GM23338 (cell line): ENCODE data around the gene DGKE. TPM values are rescaled to one million over a fixed set of nuclear protein-coding genes. Genes with fewer than 3 reads are reported as not detected.

ENCODE experiments used
- ATAC-seq: fragments of 200-7000 bp; cut with Tn5 transposase; 3 replicates; pipeline ENCODE4 v1.9.1; 2020
- DNase-seq: peaks from one replicate; pipeline ENCODE4 v3.0.0-alpha.2; 2015; ENCODE audit warnings: low spot score
- H2AFZ ChIP-seq: fragments of 200-600 bp; sonication (generic); 2 replicates; pipeline ENCODE4 v1.8.0; 2016; ENCODE audit warnings: antibody characterized with exemption, mild to moderate bottlenecking, moderate library complexity
- H3F3A ChIP-seq: fragments of 200-600 bp; sonication (generic); replicated peaks from 2 replicates; pipeline ENCODE4 v1.8.0; 2017; ENCODE audit warnings: antibody characterized with exemption, mixed run types, low read depth
- H3K27ac ChIP-seq: fragments of 200-600 bp; sonication (generic); 2 replicates; pipeline ENCODE4 v1.6.1; 2016; ENCODE audit warnings: low read depth
- H3K27me3 ChIP-seq: fragments of 200-600 bp; sonication (generic); 2 replicates; pipeline ENCODE4 v1.8.0; 2016; ENCODE audit warnings: mild to moderate bottlenecking, mixed run types, moderate library complexity; ENCODE audit not compliant: insufficient read depth
- H3K36me3 ChIP-seq: fragments of 200-600 bp; sonication (generic); 2 replicates; pipeline ENCODE4 v1.8.0; 2016; ENCODE audit warnings: mild to moderate bottlenecking; ENCODE audit not compliant: insufficient read depth
- H3K4me1 ChIP-seq: fragments of 200-600 bp; sonication (generic); 2 replicates; pipeline ENCODE4 v1.8.0; 2016; ENCODE audit warnings: mild to moderate bottlenecking, moderate library complexity; ENCODE audit not compliant: insufficient read depth
- H3K4me2 ChIP-seq: fragments of 200-600 bp; sonication (generic); 2 replicates; pipeline ENCODE4 v1.7.1; 2017; ENCODE audit warnings: mixed run types
- H3K4me3 ChIP-seq: fragments of 200-600 bp; sonication (generic); 2 replicates; pipeline ENCODE4 v1.6.1; 2016; ENCODE audit warnings: mixed run types
- H3K79me2 ChIP-seq: fragments of 200-600 bp; sonication (generic); replicated peaks from 2 replicates; pipeline ENCODE4 v1.8.0; 2017; ENCODE audit warnings: mild to moderate bottlenecking; ENCODE audit not compliant: insufficient read depth
- H3K9me2 ChIP-seq: fragments of 200-600 bp; sonication (generic); 2 replicates; pipeline ENCODE4 v1.8.0; 2017; ENCODE audit not compliant: insufficient read depth
- H4K20me1 ChIP-seq: fragments of 200-600 bp; sonication (generic); replicated peaks from 2 replicates; pipeline ENCODE4 v1.8.0; 2017; ENCODE audit warnings: mild to moderate bottlenecking; ENCODE audit not compliant: insufficient read depth
- H3K27ac Mint-ChIP-seq: 2 replicates; pipeline ENCODE4 v1.8.0; 2020; ENCODE audit warnings: inconsistent platforms, mild to moderate bottlenecking, moderate library complexity, mixed read lengths
- H3K27me3 Mint-ChIP-seq: 3 replicates; pipeline ENCODE4 v1.8.0; 2022; ENCODE audit warnings: low read depth, mild to moderate bottlenecking, moderate library complexity, mixed read lengths, inconsistent platforms; ENCODE audit not compliant: insufficient read depth, poor library complexity
- H3K36me3 Mint-ChIP-seq: 3 replicates; pipeline ENCODE4 v1.8.0; 2021; ENCODE audit warnings: low read depth, mild to moderate bottlenecking, inconsistent platforms, moderate library complexity, mixed read lengths
- H3K4me1 Mint-ChIP-seq: 3 replicates; pipeline ENCODE4 v1.8.0; 2020; ENCODE audit warnings: mild to moderate bottlenecking, inconsistent platforms, mixed read lengths
- H3K4me3 Mint-ChIP-seq: 3 replicates; pipeline ENCODE4 v1.8.0; 2021; ENCODE audit warnings: moderate library complexity, mild to moderate bottlenecking, inconsistent platforms, mixed read lengths
- H3K9me3 Mint-ChIP-seq: 3 replicates; pipeline ENCODE4 v1.8.0; 2020; ENCODE audit warnings: moderate library complexity, mild to moderate bottlenecking, inconsistent platforms, mixed read lengths
- EZH2 ChIP-seq: fragments of 200-600 bp; sonication (generic); IDR thresholded peaks from one replicate; pipeline ENCODE4 v1.8.0; 2017; ENCODE audit warnings: antibody characterized with exemption, mild to moderate bottlenecking, low read depth; ENCODE audit not compliant: unreplicated experiment
- NANOG ChIP-seq: IDR thresholded peaks from 2 replicates; pipeline ENCODE4 v1.6.1; 2016; ENCODE audit warnings: antibody characterized with exemption, borderline replicate concordance
- POLR2AphosphoS5 ChIP-seq: IDR thresholded peaks from 2 replicates; pipeline ENCODE4 v1.6.1; 2016; ENCODE audit warnings: antibody characterized with exemption, low read depth
- ZNF331 ChIP-seq: fragments of 250-450 bp; sonication (Bioruptor Pico); IDR thresholded peaks from 2 replicates; pipeline ENCODE4 v1.5.0; 2020; ENCODE audit warnings: low read depth, mild to moderate bottlenecking, moderate library complexity
- polyA plus RNA-seq: library from polyadenylated mRNA; unstranded; fragments of >200 nt; fragmentation: Nextera tagmentation; extraction: Ambion mirVana; gene quantifications from 2 replicates; pipeline ENCODE4 v1.2.1, GENCODE V29; 2016
- total RNA-seq: library from RNA; depleted of rRNA; stranded (reverse); fragments of >200 nt; shearing (Covaris generic); gene quantifications from 2 replicates; pipeline ENCODE4 v1.2.3, GENCODE V29; 2014
- TF ChIP-seq, protein P1 (sequence below): IDR thresholded peaks from 2 replicates; pipeline ENCODE4 v1.6.1; 2016; ENCODE audit warnings: antibody characterized with exemption
- TF ChIP-seq, protein P2 (sequence below): IDR thresholded peaks from one replicate; pipeline ENCODE4 v1.6.1; 2018; ENCODE audit warnings: antibody characterized with exemption; ENCODE audit not compliant: unreplicated experiment
- TF ChIP-seq, protein P3 (sequence below), 2 experiments: fragments of 200-600 bp in 1 of 2; sonication (generic) in 1 of 2; conservative IDR thresholded peaks; 2 replicates each; pipeline versions ENCODE4 v1.5.1 to v1.6.1; 2016 to 2017; ENCODE audit warnings: antibody characterized with exemption in 2 of 2, low read depth in 2 of 2, mild to moderate bottlenecking in 2 of 2, moderate library complexity in 1 of 2

Gene DGKE
- total and polyA plus RNA-seq, 2 experiments from 2014 or later, result 3.9 to 10.1 TPM

DNA sequence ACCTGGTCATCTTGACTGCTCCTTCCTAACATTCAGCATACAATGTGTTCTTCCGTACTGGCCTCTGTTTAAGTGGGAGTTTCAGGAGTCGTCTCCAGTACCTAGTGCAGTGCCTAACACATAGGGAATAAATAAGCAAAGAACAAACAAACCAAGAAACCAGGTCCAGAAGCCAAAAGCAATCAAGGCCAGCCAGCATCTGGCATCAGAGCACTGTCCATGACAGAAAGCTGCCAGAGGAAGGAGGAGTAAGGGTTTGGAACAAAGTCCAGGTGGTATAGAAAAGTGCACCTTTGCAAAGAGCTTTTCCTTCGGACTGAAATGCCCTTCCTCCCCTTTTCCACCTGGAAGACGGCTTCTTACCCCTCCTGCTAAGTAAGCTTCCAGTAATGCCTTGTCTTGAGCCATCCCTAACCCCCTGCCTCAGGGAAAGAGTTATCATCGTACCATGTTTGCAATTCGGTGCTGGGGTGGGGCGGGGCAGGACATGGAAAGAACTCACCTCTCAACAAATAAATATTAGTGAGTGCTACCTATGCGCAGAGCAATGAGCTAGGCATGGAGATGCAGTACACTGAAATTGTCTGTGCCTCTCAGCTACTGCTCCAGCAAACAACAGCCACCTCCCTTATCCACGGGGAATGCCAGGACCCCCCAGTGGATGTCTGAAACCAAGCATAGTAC lies 47.8 kb upstream of the DGKE start:
- Histone ChIP-seq H3K4me3 (no peak overlapping the region), H3K9me2 (no peaks in the 10 kb centered on the region), H3K79me2 (no peaks in the 10 kb centered on the region), H3K4me1 (peaks cover 6% of the 10 kb centered on the region), H4K20me1 (no peaks in the 10 kb centered on the region), H3K27ac (no peak overlapping the region), H2AFZ (no peak overlapping the region), H3K36me3 (no peaks in the 10 kb centered on the region), H3K27me3 (no peaks in the 10 kb centered on the region), H3F3A (no peaks in the 10 kb centered on the region), H3K4me2 (no peak overlapping the region)
- no peak for DNase-seq
- Mint-ChIP-seq H3K27me3 (peaks cover 5% of the 10 kb centered on the region), H3K4me3 (no peak overlapping the region), H3K4me1 (peaks cover 4% of the 10 kb centered on the region), H3K9me3 (no peaks in the 10 kb centered on the region), H3K27ac (no peak overlapping the region), H3K36me3 (no peaks in the 10 kb centered on the region)
- TF ChIP-seq, protein P1, sequence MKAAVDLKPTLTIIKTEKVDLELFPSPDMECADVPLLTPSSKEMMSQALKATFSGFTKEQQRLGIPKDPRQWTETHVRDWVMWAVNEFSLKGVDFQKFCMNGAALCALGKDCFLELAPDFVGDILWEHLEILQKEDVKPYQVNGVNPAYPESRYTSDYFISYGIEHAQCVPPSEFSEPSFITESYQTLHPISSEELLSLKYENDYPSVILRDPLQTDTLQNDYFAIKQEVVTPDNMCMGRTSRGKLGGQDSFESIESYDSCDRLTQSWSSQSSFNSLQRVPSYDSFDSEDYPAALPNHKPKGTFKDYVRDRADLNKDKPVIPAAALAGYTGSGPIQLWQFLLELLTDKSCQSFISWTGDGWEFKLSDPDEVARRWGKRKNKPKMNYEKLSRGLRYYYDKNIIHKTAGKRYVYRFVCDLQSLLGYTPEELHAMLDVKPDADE, result no peak
- no peak for TF ChIP-seq NANOG
- TF ChIP-seq, protein P2, sequence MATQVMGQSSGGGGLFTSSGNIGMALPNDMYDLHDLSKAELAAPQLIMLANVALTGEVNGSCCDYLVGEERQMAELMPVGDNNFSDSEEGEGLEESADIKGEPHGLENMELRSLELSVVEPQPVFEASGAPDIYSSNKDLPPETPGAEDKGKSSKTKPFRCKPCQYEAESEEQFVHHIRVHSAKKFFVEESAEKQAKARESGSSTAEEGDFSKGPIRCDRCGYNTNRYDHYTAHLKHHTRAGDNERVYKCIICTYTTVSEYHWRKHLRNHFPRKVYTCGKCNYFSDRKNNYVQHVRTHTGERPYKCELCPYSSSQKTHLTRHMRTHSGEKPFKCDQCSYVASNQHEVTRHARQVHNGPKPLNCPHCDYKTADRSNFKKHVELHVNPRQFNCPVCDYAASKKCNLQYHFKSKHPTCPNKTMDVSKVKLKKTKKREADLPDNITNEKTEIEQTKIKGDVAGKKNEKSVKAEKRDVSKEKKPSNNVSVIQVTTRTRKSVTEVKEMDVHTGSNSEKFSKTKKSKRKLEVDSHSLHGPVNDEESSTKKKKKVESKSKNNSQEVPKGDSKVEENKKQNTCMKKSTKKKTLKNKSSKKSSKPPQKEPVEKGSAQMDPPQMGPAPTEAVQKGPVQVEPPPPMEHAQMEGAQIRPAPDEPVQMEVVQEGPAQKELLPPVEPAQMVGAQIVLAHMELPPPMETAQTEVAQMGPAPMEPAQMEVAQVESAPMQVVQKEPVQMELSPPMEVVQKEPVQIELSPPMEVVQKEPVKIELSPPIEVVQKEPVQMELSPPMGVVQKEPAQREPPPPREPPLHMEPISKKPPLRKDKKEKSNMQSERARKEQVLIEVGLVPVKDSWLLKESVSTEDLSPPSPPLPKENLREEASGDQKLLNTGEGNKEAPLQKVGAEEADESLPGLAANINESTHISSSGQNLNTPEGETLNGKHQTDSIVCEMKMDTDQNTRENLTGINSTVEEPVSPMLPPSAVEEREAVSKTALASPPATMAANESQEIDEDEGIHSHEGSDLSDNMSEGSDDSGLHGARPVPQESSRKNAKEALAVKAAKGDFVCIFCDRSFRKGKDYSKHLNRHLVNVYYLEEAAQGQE, result no peak
- TF ChIP-seq EZH2, result no peak
- no peak for ATAC-seq

DNA sequence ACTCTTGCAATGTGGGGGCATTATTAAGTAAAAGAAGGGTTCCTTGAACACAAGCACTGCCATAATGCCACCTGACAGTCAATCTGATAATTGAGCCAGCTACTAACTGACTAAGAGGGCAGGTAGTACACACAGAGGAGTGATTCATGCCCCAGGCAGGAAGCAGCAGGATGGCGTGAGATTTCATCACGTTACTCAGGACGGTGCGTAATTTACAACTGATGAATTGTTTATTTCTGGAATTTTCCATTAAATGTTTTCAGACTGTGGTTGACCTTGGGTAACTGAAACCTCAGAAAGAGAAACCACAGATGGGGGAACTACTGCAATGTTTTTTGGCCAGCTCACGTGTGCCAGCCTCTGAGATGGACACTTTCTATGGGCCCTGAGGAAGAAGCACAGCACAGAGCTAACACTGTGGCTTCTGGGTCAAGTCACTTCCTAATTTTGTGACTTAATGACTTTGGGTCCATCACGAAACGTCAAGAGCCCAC lies 46.9 kb upstream of the DGKE start:
- H3K27me3 Mint-ChIP-seq, result peaks cover 5% of the 10 kb centered on the region

More for the DNA sequence above, 46.9 kb upstream of the DGKE start:
- Histone ChIP-seq H2AFZ (no peak overlapping the region), H4K20me1 (no peaks in the 10 kb centered on the region), H3F3A (no peaks in the 10 kb centered on the region), H3K4me3 (no peak overlapping the region), H3K27me3 (no peaks in the 10 kb centered on the region), H3K36me3 (no peaks in the 10 kb centered on the region), H3K4me2 (no peak overlapping the region), H3K9me2 (0 out of 2 replicates have a peak, but pooled peaks cover 3% of the 10 kb centered on the region), H3K27ac (no peak overlapping the region), H3K79me2 (no peaks in the 10 kb centered on the region), H3K4me1 (peaks cover 6% of the 10 kb centered on the region)
- Mint-ChIP-seq H3K36me3 (peaks cover 2% of the 10 kb centered on the region), H3K4me3 (no peak overlapping the region), H3K9me3 (peaks cover under 1% of the 10 kb centered on the region; the same call in 2 of the 3 replicates), H3K27ac (no peak overlapping the region), H3K4me1 (peaks cover under 1% of the 10 kb centered on the region; the same call in 2 of the 3 replicates)
- TF ChIP-seq, protein P3, sequence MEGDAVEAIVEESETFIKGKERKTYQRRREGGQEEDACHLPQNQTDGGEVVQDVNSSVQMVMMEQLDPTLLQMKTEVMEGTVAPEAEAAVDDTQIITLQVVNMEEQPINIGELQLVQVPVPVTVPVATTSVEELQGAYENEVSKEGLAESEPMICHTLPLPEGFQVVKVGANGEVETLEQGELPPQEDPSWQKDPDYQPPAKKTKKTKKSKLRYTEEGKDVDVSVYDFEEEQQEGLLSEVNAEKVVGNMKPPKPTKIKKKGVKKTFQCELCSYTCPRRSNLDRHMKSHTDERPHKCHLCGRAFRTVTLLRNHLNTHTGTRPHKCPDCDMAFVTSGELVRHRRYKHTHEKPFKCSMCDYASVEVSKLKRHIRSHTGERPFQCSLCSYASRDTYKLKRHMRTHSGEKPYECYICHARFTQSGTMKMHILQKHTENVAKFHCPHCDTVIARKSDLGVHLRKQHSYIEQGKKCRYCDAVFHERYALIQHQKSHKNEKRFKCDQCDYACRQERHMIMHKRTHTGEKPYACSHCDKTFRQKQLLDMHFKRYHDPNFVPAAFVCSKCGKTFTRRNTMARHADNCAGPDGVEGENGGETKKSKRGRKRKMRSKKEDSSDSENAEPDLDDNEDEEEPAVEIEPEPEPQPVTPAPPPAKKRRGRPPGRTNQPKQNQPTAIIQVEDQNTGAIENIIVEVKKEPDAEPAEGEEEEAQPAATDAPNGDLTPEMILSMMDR (conservative IDR thresholded peaks at IDR 0.05; ENCODE audit: low read depth in 2 of 2), result no peak
- TF ChIP-seq POLR2AphosphoS5, result no peak
- no peak for TF ChIP-seq EZH2
- TF ChIP-seq ZNF331 (CRISPR knock-in tag), result no peak
- ATAC-seq (no peak), DNase-seq (no peak)
